SH-SY5Y (cell line): ENCODE results near the gene PPP2R2C.

Source experiments
- GATA2 ChIP-seq: IDR thresholded peaks from 2 replicates; pipeline ENCODE4 v1.6.1; 2011; ENCODE audit warnings: mild to moderate bottlenecking, low read depth, low read length
- GATA3 ChIP-seq: IDR thresholded peaks from 2 replicates; pipeline ENCODE4 v1.6.1; 2011; ENCODE audit warnings: low read depth, mild to moderate bottlenecking, low read length, moderate library complexity

DNA sequence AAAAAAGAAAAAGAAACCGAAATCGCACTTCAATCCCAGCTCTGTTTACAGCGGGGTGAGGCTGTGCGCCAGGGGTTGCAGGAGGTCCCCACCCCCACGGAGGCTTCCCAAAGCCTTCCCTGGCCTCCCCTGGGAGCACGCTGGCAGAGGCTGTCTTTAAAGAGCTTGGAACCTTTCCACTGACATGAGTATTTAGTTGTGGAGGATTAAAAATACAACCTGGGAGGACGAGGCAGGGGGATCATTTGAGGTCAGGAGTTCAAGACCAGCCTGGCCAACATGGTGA, 69.1 kb downstream of the PPP2R2C start:
- TF ChIP-seq GATA2 (no peak), GATA3 (no peak)
